Stomach smooth muscle (tissue), 2 donors: ENCODE measurements around the gene NHS.

Experiments
- H3K27ac ChIP-seq: one replicate; pipeline ENCODE4 v1.7.0; 2013; ENCODE audit warnings: mild to moderate bottlenecking, low read length, inconsistent platforms
- H3K27me3 ChIP-seq, 2 donors: one replicate each; pipeline ENCODE4 v1.7.0; 2013; ENCODE audit warnings: low read length in 2 of 2; ENCODE audit not compliant: insufficient read depth in 2 of 2, control insufficient read depth in 1 of 2
- H3K36me3 ChIP-seq, 2 donors: one replicate each; pipeline ENCODE4 v1.7.0; 2013; ENCODE audit warnings: low read length in 2 of 2; ENCODE audit not compliant: control insufficient read depth in 2 of 2, insufficient read depth in 2 of 2
- H3K4me1 ChIP-seq: one replicate; pipeline ENCODE4 v1.7.0; 2013; ENCODE audit warnings: low read length; ENCODE audit not compliant: control insufficient read depth, insufficient read depth
- H3K4me3 ChIP-seq, 2 donors: one replicate each; pipeline ENCODE4 v1.7.0; 2013; ENCODE audit warnings: low read length in 2 of 2
- H3K9ac ChIP-seq, 2 donors: one replicate each; pipeline ENCODE4 v1.7.0; 2013; ENCODE audit warnings: low read length in 2 of 2, mild to moderate bottlenecking in 1 of 2
- H3K9me3 ChIP-seq, 2 donors: one replicate each; pipeline ENCODE4 v1.7.0; 2013; ENCODE audit warnings: low read length in 2 of 2; ENCODE audit not compliant: control insufficient read depth in 2 of 2
- donor health status: healthy.
- donor health status: Pancreatic carcinoma.

Gene NHS

DNA sequence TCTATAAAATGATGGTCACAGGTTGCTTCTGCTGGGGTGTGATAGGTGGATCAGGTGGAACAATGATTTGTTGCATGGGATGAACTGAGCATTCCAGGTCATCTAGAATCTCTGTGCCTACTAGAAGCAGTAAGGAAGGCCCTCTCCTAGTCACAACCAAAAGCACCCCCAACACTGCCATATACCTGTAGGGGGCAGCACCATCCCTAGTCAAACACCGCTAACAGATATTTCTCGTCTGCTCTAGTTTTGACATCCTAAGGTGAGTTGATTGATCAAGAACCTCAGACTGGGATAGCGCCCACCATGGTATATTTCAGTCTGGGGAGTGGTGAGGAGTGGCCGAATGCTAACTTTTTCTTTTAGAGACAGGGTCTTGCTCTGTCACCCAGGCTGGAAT, 160.2 kb downstream of the NHS start:
- Histone ChIP-seq H3K27ac (no peak overlapping the region), H3K4me1 (no peaks in the 10 kb centered on the region), H3K36me3 (no peaks in the 10 kb centered on the region), H3K9me3 (peaks cover 0 to 5% of the 10 kb centered on the region in 2 donors), H3K27me3 (peaks cover 0 to 7% of the 10 kb centered on the region in 2 donors), H3K4me3 (no peak overlapping the region), H3K9ac (no peak overlapping the region)

GRCh38 chrX:17537723-17538243, 162.8 kb downstream of the NHS start:
- peaks cover 0 to 2% of the 10 kb centered on the region in 2 donors for H3K27me3 ChIP-seq

DNA sequence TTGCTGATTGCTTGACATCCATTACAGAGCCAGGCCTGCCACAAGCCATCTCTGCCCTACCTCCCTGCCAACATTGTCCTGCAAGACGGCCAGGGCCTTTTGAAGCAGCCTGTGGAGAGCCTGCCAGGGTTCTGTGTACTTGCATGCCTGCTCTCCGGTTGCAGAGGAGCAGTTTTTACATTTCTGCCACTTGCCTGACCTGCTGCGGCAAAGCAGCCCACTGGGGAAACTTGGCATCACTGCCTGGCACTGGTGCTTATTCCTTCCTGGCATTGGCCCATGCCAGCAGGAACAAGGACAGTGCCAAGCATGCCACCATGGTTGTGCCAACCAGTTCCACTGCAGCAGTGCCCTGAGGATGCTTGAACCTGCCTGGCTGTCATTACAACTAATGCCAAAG, 167.1 kb downstream of the NHS start:
- H3K27me3 ChIP-seq = no peaks in the 10 kb centered on the region
- peaks cover 8% of the 10 kb centered on the region for H3K4me1 ChIP-seq
- H3K9ac ChIP-seq = no peak overlapping the region
- H3K4me3 ChIP-seq = no peak overlapping the region
- H3K36me3 ChIP-seq = no peaks in the 10 kb centered on the region
- H3K9me3 ChIP-seq = peaks cover 0 to 5% of the 10 kb centered on the region in 2 donors
- no peak overlapping the region for H3K27ac ChIP-seq

More at GRCh38 chrX:17537723-17538243, 162.8 kb downstream of the NHS start:
- H3K9me3 ChIP-seq = peaks cover 0 to 5% of the 10 kb centered on the region in 2 donors
- H3K27ac ChIP-seq = no peak overlapping the region
- no peak overlapping the region for H3K4me3 ChIP-seq
- H3K36me3 ChIP-seq = no peaks in the 10 kb centered on the region
- H3K9ac ChIP-seq = no peak overlapping the region
- peaks cover 8% of the 10 kb centered on the region for H3K4me1 ChIP-seq

DNA sequence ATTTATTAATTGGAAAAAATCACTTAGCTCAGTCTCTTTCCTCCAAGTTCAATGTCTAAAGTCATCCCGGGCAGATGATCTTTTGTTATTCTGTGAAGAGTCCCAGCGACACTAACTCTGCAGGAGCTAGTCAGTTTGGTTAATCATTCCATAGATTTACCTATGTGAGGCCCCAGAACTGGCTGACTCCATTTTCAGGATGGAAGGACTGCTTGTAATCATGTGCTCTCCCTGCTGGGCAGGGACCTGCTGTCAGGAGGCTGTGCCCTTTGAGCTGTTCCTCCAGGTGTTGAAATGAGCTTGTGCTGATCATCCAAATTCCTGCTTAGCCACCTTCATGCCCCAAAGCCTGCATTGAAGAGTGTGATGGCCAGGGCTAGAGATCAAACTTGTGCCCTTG, 169.8 kb downstream of the NHS start:
- peaks cover 12% of the 10 kb centered on the region for H3K4me1 ChIP-seq
- H3K9me3 ChIP-seq = peaks cover 0 to 2% of the 10 kb centered on the region in 2 donors
- no peak overlapping the region for H3K27ac ChIP-seq
- H3K36me3 ChIP-seq = no peaks in the 10 kb centered on the region
- H3K9ac ChIP-seq = no peak overlapping the region
- H3K4me3 ChIP-seq = no peak overlapping the region
- H3K27me3 ChIP-seq = peaks cover 0 to 2% of the 10 kb centered on the region in 2 donors

DNA sequence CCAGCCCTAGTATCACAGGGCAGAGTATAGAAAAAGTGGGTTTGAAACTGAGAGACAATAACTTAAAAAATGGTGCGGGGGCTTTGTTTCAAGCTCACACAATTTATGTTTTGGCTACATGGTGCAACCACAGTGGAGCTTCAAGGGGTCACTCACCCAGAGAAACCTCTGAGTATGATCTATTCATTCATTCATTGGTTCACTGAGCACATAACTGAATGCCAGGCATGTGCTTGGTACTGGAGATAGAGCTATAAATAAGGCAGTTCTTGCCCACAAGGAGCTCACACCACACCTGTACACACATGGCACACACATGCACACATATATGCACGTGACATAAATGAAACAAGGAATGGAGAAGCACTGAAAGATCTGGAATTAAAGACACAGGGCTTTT, 171.4 kb downstream of the NHS start:
- H3K9me3 ChIP-seq = no peaks in the 10 kb centered on the region
- H3K36me3 ChIP-seq = no peaks in the 10 kb centered on the region
- H3K9ac ChIP-seq = no peak overlapping the region
- peaks cover 16% of the 10 kb centered on the region for H3K4me1 ChIP-seq
- no peak overlapping the region for H3K27ac ChIP-seq
- H3K27me3 ChIP-seq = peaks cover 0 to 7% of the 10 kb centered on the region in 2 donors
- H3K4me3 ChIP-seq = no peak overlapping the region

DNA sequence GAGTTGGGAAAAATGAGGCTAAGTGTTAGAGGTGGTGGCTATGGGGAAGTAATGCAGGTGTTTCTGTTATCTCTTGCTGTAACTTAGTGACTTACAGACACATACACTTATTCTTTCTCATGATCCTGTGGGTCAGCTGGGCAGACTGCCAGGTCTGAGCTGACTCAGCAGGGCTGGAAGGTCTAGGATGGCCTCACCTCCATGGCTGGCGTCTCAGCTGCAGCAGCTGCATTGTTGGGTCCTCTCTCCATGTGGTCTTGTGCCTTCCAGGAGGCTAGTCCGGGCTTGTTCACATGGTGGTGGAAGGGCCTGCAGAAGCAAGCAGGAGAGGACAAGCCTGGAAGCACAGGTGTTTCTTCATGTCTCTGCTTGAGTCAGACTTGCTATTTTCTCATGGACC, 172.7 kb downstream of the NHS start:
- Histone ChIP-seq H3K4me1 (peaks cover 13% of the 10 kb centered on the region), H3K9ac (no peak overlapping the region), H3K4me3 (no peak overlapping the region), H3K27ac (no peak overlapping the region), H3K36me3 (no peaks in the 10 kb centered on the region), H3K9me3 (no peaks in the 10 kb centered on the region), H3K27me3 (peaks cover 0 to 7% of the 10 kb centered on the region in 2 donors)

DNA sequence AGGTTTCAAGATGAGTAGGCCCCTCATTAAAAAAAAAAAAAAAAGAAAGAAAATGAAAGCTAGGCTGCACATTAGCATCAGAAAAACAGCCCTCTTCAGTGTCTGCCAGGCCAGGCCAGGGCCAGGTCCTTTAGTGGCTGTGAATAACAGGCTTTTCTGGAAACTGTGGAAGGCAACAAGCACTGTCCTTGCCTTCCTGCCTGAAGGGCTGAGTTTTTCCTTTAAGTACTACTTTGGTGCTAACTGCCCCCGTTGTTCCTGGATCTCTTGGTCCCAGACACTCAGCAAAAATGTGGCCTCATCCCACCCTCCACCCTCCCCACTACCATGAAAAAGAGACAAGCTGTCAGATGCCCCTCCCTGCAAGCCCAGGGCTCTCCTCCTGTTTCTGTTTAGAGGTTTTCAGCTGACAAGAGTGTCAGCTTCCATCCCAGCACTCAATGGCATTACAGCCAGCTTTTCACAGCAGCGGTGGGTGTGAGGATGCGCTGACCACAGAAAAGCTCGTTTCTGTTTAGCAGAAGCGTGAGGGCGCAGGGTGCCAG, 174.2 kb downstream of the NHS start:
- H3K4me3 ChIP-seq = no peak overlapping the region

GRCh38 chrX:17550011-17550410, 175.0 kb downstream of the NHS start:
- no peaks in the 10 kb centered on the region for H3K9me3 ChIP-seq
- H3K27me3 ChIP-seq = peaks cover 0 to 7% of the 10 kb centered on the region in 2 donors
- H3K9ac ChIP-seq = no peak overlapping the region
- no peak overlapping the region for H3K4me3 ChIP-seq
- H3K4me1 ChIP-seq = peaks cover 22% of the 10 kb centered on the region
- H3K27ac ChIP-seq = no peak overlapping the region
- H3K36me3 ChIP-seq = no peaks in the 10 kb centered on the region

More for the DNA sequence above, 174.2 kb downstream of the NHS start:
- Histone ChIP-seq H3K4me1 (peaks cover 18% of the 10 kb centered on the region), H3K36me3 (no peaks in the 10 kb centered on the region), H3K9me3 (no peaks in the 10 kb centered on the region), H3K27me3 (peaks cover 0 to 7% of the 10 kb centered on the region in 2 donors), H3K27ac (no peak overlapping the region), H3K9ac (no peak overlapping the region)

DNA sequence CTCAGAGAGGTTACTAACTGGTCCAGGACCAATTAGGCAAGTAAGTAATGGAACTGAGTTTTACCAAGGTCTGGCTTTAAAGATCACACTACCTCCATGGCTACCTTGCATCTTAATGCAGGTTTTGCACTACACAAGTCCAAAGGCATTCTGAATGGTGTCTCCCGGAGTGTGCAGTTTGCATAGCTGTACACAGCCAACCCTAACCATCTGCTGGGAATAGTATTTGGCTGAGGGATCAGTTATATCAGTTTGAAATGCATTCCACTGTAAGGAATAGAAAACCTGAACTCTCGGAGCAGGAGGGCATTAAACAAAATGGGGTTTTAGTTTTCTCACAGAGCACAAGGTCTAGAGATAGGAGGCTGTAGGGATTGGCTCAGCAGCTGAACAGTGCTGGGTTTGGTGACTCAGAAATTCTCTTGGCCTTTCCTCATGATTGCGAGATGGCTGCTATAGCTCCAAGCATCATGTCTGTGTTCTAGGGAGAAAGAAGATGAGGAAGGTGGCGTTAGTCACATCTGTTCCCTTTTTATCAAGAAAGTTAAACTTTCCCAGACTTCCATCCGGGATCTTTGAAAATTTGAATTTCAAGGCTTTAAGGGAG, 177.1 kb downstream of the NHS start:
- Histone ChIP-seq H3K27ac (no peak overlapping the region), H3K36me3 (no peaks in the 10 kb centered on the region), H3K4me1 (peaks cover 24% of the 10 kb centered on the region), H3K9me3 (no peaks in the 10 kb centered on the region), H3K4me3 (no peak overlapping the region), H3K9ac (no peak overlapping the region), H3K27me3 (peaks cover 0 to 7% of the 10 kb centered on the region in 2 donors)

- Histone ChIP-seq H3K9ac (no peak overlapping the region), H3K4me3 (no peak overlapping the region), H3K27me3 (peaks cover 0 to 6% of the 10 kb centered on the region in 2 donors), H3K9me3 (no peaks in the 10 kb centered on the region), H3K36me3 (no peaks in the 10 kb centered on the region), H3K27ac (peak overlapping the region; percentile 11), H3K4me1 (peaks cover 20% of the 10 kb centered on the region)
These were observed 178.5 kb downstream of the NHS start for GRCh38 chrX:17553469-17553868.

DNA sequence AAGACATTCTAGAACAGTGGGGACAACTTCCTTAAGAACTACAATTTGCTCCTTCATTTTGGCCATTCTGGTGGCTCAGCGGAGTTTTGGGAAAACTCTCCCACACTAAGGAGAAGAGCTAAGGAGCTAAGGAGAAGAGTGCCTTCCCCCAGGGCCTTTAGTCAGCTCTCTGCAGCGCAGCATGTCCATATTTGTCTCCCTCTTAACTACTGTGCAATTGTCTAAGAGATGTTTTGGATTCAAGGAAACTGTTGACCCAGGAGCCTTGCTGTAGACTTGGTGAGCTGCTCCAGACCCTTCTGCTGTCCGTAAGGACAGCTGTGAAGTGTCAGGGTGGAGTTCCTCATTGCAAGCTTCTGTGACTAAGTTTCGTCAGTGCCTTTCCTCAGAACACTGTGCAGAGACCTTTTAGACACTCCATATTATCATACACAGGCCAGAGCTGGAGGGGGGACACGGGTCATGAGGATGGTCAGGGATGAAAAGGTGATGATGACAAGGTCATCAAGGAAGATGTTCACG, 179.0 kb downstream of the NHS start:
- Histone ChIP-seq H3K27me3 (peaks cover 0 to 5% of the 10 kb centered on the region in 2 donors), H3K9me3 (no peaks in the 10 kb centered on the region), H3K36me3 (no peaks in the 10 kb centered on the region), H3K4me3 (no peak overlapping the region), H3K27ac (peak overlapping the region; percentile 11), H3K9ac (no peak overlapping the region), H3K4me1 (peaks cover 20% of the 10 kb centered on the region)
